Endothelial cell of umbilical vein (primary cell): ENCODE measurements around the gene ABTB2. TPM values are rescaled to one million over a fixed set of nuclear protein-coding genes. Genes with fewer than 3 reads are reported as not detected.

Source experiments
- BruUV-seq: library from RNA; stranded (reverse); fragments of 400-500 nt; replicated peaks from 2 replicates; lab custom pipeline; 2021; lab: Mats Ljungman, UMichigan
- CTCF ChIA-PET: fragments of 300-600, 350-600 bp; sonication (Branson Sonifier 250); formaldehyde crosslinking; loops from one replicate; lab custom pipeline; 2021; ENCODE audit warnings: antibody characterized with exemption, inconsistent platforms; lab: Charles Lee
- POLR2A ChIA-PET: fragments of 300-600, 350-600 bp; sonication (Branson Sonifier 250); formaldehyde crosslinking; loops from one replicate; lab custom pipeline; 2021; ENCODE audit warnings: antibody characterized with exemption, inconsistent platforms; lab: Charles Lee
- DNase-seq: peaks from one replicate; pipeline ENCODE4 v3.0.0-alpha.2; 2011; ENCODE audit warnings: low read depth, low spot score
- FAIRE-seq: peaks from 2 replicates; lab custom pipeline; 2011; peaks lifted over from hg19 to GRCh38; lab: Jason Lieb, UNC
- H2AFZ ChIP-seq: 2 replicates; pipeline ENCODE4 v1.6.0; 2012; ENCODE audit warnings: low read depth, low read length, control low read depth, inconsistent platforms
- H3K27ac ChIP-seq: 2 replicates; pipeline ENCODE4 v1.5.1; 2011; ENCODE audit warnings: low read depth, mild to moderate bottlenecking, control low read depth, low read length, moderate library complexity; ENCODE audit not compliant: insufficient read depth
- H3K27me3 ChIP-seq, 2 experiments: 2 replicates each; pipeline versions ENCODE4 v1.6.0 to v1.6.1; 2011; ENCODE audit warnings: low read length in 2 of 2, mixed read lengths in 1 of 2; ENCODE audit not compliant: control insufficient read depth in 2 of 2, insufficient read depth in 2 of 2
- H3K36me3 ChIP-seq, 2 experiments: 2 replicates in 1 of 2; 3 replicates in 1 of 2; pipeline ENCODE4 v1.5.1; 2011; ENCODE audit warnings: low read length in 2 of 2, mild to moderate bottlenecking in 1 of 2, moderate library complexity in 1 of 2; ENCODE audit not compliant: control insufficient read depth in 2 of 2, insufficient read depth in 2 of 2; ENCODE audit errors: extremely low read depth in 1 of 2
- H3K4me1 ChIP-seq: 3 replicates; pipeline ENCODE4 v1.5.1; 2011; ENCODE audit warnings: mild to moderate bottlenecking, low read length; ENCODE audit not compliant: control insufficient read depth, insufficient read depth; ENCODE audit errors: extremely low read depth
- H3K4me2 ChIP-seq: 2 replicates; pipeline ENCODE4 v1.6.1; 2011; ENCODE audit warnings: low read length, control low read depth, mixed read lengths; ENCODE audit not compliant: insufficient read depth
- H3K4me3 ChIP-seq, 3 experiments: fragments of 200-600 bp in 1 of 3; sonication (generic), shearing (Covaris generic) in 1 of 3; replicated peaks in 1 of 3; 2 replicates each; pipeline ENCODE4 v1.5.1; 2011 to 2016; ENCODE audit warnings: control low read depth in 3 of 3, low read length in 3 of 3, mild to moderate bottlenecking in 2 of 3, inconsistent platforms in 1 of 3, low read depth in 1 of 3, moderate library complexity in 1 of 3; ENCODE audit not compliant: insufficient read depth in 1 of 3
- H3K79me2 ChIP-seq: 2 replicates; pipeline ENCODE4 v1.6.0; 2012; ENCODE audit warnings: low read length, inconsistent platforms; ENCODE audit not compliant: control insufficient read depth, insufficient read depth
- H3K9ac ChIP-seq: replicated peaks from 2 replicates; pipeline ENCODE3; 2011; ENCODE audit warnings: low read length, control low read depth; ENCODE audit not compliant: insufficient read depth; ENCODE audit errors: extremely low read depth
- H3K9me1 ChIP-seq: replicated peaks from 3 replicates; pipeline ENCODE4 v1.6.0; 2011; ENCODE audit warnings: mild to moderate bottlenecking, low read length; ENCODE audit not compliant: control insufficient read depth, insufficient read depth; ENCODE audit errors: extremely low read depth
- H3K9me3 ChIP-seq: replicated peaks from 2 replicates; pipeline ENCODE4 v1.5.1; 2012; ENCODE audit warnings: low read length, inconsistent platforms; ENCODE audit not compliant: control insufficient read depth, insufficient read depth
- H4K20me1 ChIP-seq: replicated peaks from 2 replicates; pipeline ENCODE3; 2011; ENCODE audit warnings: mild to moderate bottlenecking, low read length; ENCODE audit not compliant: control insufficient read depth, insufficient read depth; ENCODE audit errors: extremely low read depth
- EZH2 ChIP-seq: IDR thresholded peaks from 2 replicates; pipeline ENCODE4 v1.6.1; 2012; ENCODE audit warnings: borderline replicate concordance, low read depth, mild to moderate bottlenecking, moderate library complexity, low read length, inconsistent platforms; ENCODE audit not compliant: severe bottlenecking
- FOS ChIP-seq: IDR thresholded peaks from 2 replicates; pipeline ENCODE4 v1.6.1; 2011; ENCODE audit warnings: mild to moderate bottlenecking, low read length, moderate library complexity, borderline replicate concordance; ENCODE audit not compliant: insufficient read depth
- GATA2 ChIP-seq: IDR thresholded peaks from 2 replicates; pipeline ENCODE4 v1.7.0; 2011; ENCODE audit warnings: low read depth, mild to moderate bottlenecking, moderate library complexity, mixed read lengths, low read length; ENCODE audit not compliant: insufficient read length, insufficient read depth
- JUN ChIP-seq: IDR thresholded peaks from 2 replicates; pipeline ENCODE4 v1.6.1; 2011; ENCODE audit warnings: borderline replicate concordance, low read depth; ENCODE audit not compliant: insufficient read length, insufficient read depth
- MYC ChIP-seq: IDR thresholded peaks from one replicate; pipeline ENCODE4 v1.6.1; 2011; ENCODE audit warnings: mild to moderate bottlenecking, low read depth, low read length
- POLR2A ChIP-seq: IDR thresholded peaks from 2 replicates; pipeline ENCODE4 v1.6.1; 2012; ENCODE audit warnings: low read depth, mild to moderate bottlenecking, control low read depth, low read length
- POLR2AphosphoS5 ChIP-seq: IDR thresholded peaks from 2 replicates; pipeline ENCODE4 v1.6.1; 2012; ENCODE audit warnings: low read depth, mild to moderate bottlenecking, control low read depth, low read length, moderate library complexity; ENCODE audit not compliant: insufficient read depth
- dilution Hi-C: fragments of 300-500 bp; cut with MboI; formaldehyde crosslinking; loops from one replicate; pipeline ENCODE4 v1.15.0; 2019; ENCODE audit warnings: low sequenced_read_pairs; ENCODE audit not compliant: extremely low pct_ligation_motif_present
- intact Hi-C: fragments of 100-400 bp; cut with micrococcal nuclease; formaldehyde crosslinking; loops from one replicate; pipeline ENCODE4 v1.10.0; 2022
- polyA plus RNA-seq, 4 experiments: library from polyadenylated mRNA; depleted of rRNA in 3 of 4; stranded (reverse) in 3 of 4; unstranded in 1 of 4; fragments of >200 nt; gene quantifications; 2 replicates each; pipeline versions ENCODE4 v1.2.1 to v1.2.3, GENCODE V29; 2011 to 2012; ENCODE audit warnings: missing spikeins in 1 of 4
- total RNA-seq: library from RNA; stranded (reverse); gene quantifications from 2 replicates; pipeline ENCODE4 v1.2.3, GENCODE V29; 2021
- TF ChIP-seq, protein P1 (sequence below): IDR thresholded peaks from 2 replicates; pipeline ENCODE4 v1.6.1; 2011; ENCODE audit not compliant: insufficient read depth, insufficient read length

The ABTB2 gene
- total and polyA plus RNA-seq, 2 donors (not counting 3 experiments of a cell fraction or from before 2014, with no cell fraction given), result 0.11 to 0.14 TPM

GRCh38 chr11:34300026-34300925 lies 57.5 kb downstream of the ABTB2 start:
- BruUV-seq, result no TSS peak
- POLR2A ChIA-PET, result no interaction called here

GRCh38 chr11:34299284-34299972 lies 58.4 kb downstream of the ABTB2 start:
- dilution Hi-C loops (no loop called here), intact Hi-C loops (no loop called here)
- Histone ChIP-seq H3K27me3 (peaks cover 0 to 4% of the 10 kb centered on the region in 2 experiments), H3K27ac (no peak overlapping the region), H3K9ac (no peak overlapping the region), H3K4me3 (no peak overlapping the region), H3K36me3 (no peaks in the 10 kb centered on the region), H3K9me1 (no peaks in the 10 kb centered on the region), H4K20me1 (no peaks in the 10 kb centered on the region), H3K79me2 (no peaks in the 10 kb centered on the region), H3K4me1 (no peaks in the 10 kb centered on the region), H3K9me3 (no peaks in the 10 kb centered on the region), H3K4me2 (no peak overlapping the region), H2AFZ (no peak overlapping the region)
- CTCF ChIA-PET, result interaction anchor here (1.2 kb wide), 1 partner anchor 10 kb away, joined by 3 read pairs; no protein-coding TSS in a partner anchor
- TF ChIP-seq GATA2 (no peak), POLR2A (no peak), EZH2 (no peak), MYC (no peak), JUN (no peak), FOS (no peak)
- TF ChIP-seq, protein P1, sequence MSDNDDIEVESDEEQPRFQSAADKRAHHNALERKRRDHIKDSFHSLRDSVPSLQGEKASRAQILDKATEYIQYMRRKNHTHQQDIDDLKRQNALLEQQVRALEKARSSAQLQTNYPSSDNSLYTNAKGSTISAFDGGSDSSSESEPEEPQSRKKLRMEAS, result no peak
- POLR2A ChIA-PET, result no interaction called here
- FAIRE-seq (no peak), DNase-seq (no peak)
- BruUV-seq, result no TSS peak

More at GRCh38 chr11:34300026-34300925, 57.5 kb downstream of the ABTB2 start:
- no peaks in the 10 kb centered on the region for H4K20me1 ChIP-seq
- FAIRE-seq, result no peak
- no peak overlapping the region for H3K4me3 ChIP-seq
- dilution Hi-C loops (no loop called here), intact Hi-C loops (no loop called here)
- H3K9me3 ChIP-seq, result no peaks in the 10 kb centered on the region
- peaks cover 0 to 4% of the 10 kb centered on the region in 2 experiments for H3K27me3 ChIP-seq
- no peaks in the 10 kb centered on the region for H3K4me1 ChIP-seq
- DNase-seq, result no peak
- H3K36me3 ChIP-seq, result no peaks in the 10 kb centered on the region
- TF ChIP-seq EZH2 (no peak), GATA2 (no peak), POLR2AphosphoS5 (no peak)
- no peak overlapping the region for H2AFZ ChIP-seq
- no peaks in the 10 kb centered on the region for H3K9me1 ChIP-seq
- H3K9ac ChIP-seq, result no peak overlapping the region
- no peak overlapping the region for H3K4me2 ChIP-seq
- CTCF ChIA-PET, result interaction anchor here (0.6 to 1.2 kb wide), 3 partner anchors 9 to 1156 kb away, joined by 3 to 4 read pairs (median 3); no protein-coding TSS in a partner anchor
- H3K79me2 ChIP-seq, result no peaks in the 10 kb centered on the region
- no peak overlapping the region for H3K27ac ChIP-seq
